ENCODE measurements around the gene DSEL. TPM values are rescaled to one million over a fixed set of nuclear protein-coding genes. Genes with fewer than 3 reads are reported as not detected.

The DSEL gene
- total and polyA plus RNA-seq, 7 donors: 0.23 to 15.3 (median 7.9) TPM

DNA sequence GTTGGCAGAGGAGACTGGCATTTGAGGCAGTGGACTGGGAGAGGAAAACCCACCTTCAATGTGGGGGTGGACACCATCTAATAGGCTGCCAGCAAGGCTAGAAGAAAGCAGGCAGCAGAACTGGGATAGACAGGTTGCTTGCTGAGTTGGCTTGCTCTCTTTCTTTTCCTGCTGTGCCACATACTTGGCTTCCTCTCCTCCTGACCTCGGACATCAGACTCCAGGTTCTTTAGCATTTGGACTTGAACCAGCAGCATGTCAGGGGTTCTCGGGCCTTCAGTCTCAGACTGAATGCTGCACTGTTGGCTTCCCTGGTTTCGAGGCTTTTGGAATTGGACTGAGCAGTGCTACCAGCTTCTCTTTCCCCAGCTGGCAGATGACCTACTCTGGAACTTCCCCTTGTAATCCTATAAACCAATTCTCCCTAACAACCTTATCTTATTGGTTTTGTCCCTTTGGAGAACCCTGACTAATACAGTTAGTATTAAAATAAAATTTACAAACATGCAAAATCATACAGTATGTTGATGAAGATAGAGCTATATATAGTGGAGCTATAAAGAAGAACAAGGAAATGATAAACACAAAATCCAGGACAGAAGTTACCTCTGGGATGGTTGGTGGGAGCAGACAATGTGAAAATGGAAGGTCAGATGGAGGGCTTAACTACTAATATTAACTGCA, 15.9 kb downstream of the DSEL start:
- Histone ChIP-seq H3K4me1 (no peaks in the 10 kb centered on the region), H3K4me3 (no peak overlapping the region), H3K9me3 (no peaks in the 10 kb centered on the region), H3K27me3 (no peaks in the 10 kb centered on the region), H3K27ac (no peak overlapping the region), H3K36me3 (no peaks in the 10 kb centered on the region)
- no peak for DNase-seq
- intact Hi-C loops (cut with DNase I): no loop called here
- 68 to 86% methylated on average over 3 of the region's 3 CpGs for WGBS, 2 donors
- TF ChIP-seq, protein P1, sequence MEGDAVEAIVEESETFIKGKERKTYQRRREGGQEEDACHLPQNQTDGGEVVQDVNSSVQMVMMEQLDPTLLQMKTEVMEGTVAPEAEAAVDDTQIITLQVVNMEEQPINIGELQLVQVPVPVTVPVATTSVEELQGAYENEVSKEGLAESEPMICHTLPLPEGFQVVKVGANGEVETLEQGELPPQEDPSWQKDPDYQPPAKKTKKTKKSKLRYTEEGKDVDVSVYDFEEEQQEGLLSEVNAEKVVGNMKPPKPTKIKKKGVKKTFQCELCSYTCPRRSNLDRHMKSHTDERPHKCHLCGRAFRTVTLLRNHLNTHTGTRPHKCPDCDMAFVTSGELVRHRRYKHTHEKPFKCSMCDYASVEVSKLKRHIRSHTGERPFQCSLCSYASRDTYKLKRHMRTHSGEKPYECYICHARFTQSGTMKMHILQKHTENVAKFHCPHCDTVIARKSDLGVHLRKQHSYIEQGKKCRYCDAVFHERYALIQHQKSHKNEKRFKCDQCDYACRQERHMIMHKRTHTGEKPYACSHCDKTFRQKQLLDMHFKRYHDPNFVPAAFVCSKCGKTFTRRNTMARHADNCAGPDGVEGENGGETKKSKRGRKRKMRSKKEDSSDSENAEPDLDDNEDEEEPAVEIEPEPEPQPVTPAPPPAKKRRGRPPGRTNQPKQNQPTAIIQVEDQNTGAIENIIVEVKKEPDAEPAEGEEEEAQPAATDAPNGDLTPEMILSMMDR (IDR thresholded peaks at IDR 0.05): no peak
- TF ChIP-seq POLR2A (IDR thresholded peaks at IDR 0.05) (no peak), POLR2AphosphoS5 (IDR thresholded peaks at IDR 0.05) (no peak), EP300 (IDR thresholded peaks at IDR 0.05) (no peak)

DNA sequence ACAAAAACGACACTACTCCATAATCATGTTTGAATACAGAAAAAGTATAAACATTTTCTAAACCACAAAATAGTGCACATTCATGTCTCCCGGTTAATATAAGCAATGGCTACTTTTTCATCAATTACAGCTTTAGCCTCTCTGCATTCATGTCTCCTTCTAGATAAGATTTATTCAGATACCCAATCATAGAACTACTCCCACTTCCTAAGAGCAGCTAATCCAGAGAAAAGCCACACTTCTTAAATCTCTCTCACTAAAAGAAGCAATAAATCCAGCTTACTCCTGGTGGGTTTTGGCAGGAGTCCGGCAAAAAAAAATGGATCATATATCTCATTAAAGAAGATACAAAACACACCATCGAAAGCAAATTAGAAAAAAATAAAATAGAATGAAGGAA, 20.1 kb downstream of the DSEL start:
- TF ChIP-seq POLR2A (IDR thresholded peaks at IDR 0.05) (no peak), EP300 (IDR thresholded peaks at IDR 0.05) (no peak), POLR2AphosphoS5 (IDR thresholded peaks at IDR 0.05) (no peak)
- TF ChIP-seq, protein P1 (IDR thresholded peaks at IDR 0.05): no peak
- Histone ChIP-seq H3K27ac (no peak overlapping the region), H3K4me1 (no peaks in the 10 kb centered on the region), H3K9me3 (no peaks in the 10 kb centered on the region), H3K4me3 (no peak overlapping the region), H3K36me3 (no peaks in the 10 kb centered on the region), H3K27me3 (no peaks in the 10 kb centered on the region)
- intact Hi-C loops (cut with DNase I): no loop called here
- no peak for DNase-seq
- WGBS, 2 donors: 60 to 71% methylated on average over 4 of the region's 4 CpGs

DNA sequence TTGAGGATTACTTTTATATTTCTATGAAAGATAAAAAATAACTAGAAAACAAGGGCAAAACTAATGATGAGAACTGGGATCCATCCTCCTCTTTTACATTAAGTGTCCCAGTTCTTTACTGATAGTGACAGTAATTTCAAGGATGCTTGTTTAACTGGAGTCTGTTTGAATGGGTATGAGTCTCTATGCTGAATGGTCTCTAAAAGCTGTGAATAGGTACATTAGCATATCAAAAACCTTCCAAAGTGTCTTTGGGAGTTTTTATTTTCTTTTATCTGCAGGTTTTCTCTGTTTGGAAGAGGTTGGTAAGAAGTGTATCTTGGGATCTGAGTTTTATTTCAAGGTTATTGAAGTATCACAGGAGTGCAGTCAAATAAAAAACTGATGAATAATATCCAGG, 30.0 kb downstream of the DSEL start:
- no peaks in the 10 kb centered on the region for H3K4me1 ChIP-seq
- no peak for DNase-seq
- no peaks in the 10 kb centered on the region for H3K36me3 ChIP-seq
- intact Hi-C loops (cut with DNase I): no loop called here
- no peaks in the 10 kb centered on the region for H3K27me3 ChIP-seq
- no peak overlapping the region for H3K4me3 ChIP-seq
- no peaks in the 10 kb centered on the region for H3K9me3 ChIP-seq
- no peak overlapping the region for H3K27ac ChIP-seq
- TF ChIP-seq EP300 (IDR thresholded peaks at IDR 0.05) (no peak), POLR2A (IDR thresholded peaks at IDR 0.05) (no peak)
- TF ChIP-seq, protein P1 (IDR thresholded peaks at IDR 0.05): no peak

DNA sequence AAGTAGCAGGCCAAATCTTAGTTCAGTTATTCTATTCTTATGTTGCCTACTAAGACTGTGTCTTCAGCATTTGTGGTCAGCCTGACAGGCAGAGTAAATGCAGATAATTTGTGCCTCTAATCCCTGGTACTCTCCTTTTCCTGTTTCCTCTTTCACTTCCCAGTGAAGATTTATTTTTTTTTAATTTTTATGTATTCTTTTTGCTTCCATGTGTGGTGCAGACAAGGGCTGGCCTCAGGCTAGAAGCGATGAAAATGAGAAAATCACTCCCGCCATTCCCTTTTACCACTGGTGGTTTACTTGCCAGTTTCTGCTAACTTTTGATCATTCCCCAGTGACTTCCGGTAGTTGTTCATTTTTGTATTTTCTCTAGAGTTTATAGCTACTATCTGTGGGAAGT, 30.9 kb downstream of the DSEL start:
- Histone ChIP-seq H3K36me3 (no peaks in the 10 kb centered on the region), H3K4me3 (no peak overlapping the region), H3K9me3 (no peaks in the 10 kb centered on the region), H3K27ac (no peak overlapping the region), H3K27me3 (no peaks in the 10 kb centered on the region), H3K4me1 (no peaks in the 10 kb centered on the region)
- no peak for DNase-seq
- WGBS, 2 donors: 89 to 94% methylated on average over 3 of the region's 3 CpGs
- intact Hi-C loops (cut with DNase I): no loop called here
- TF ChIP-seq POLR2A (IDR thresholded peaks at IDR 0.05): no peak
- TF ChIP-seq EP300 (IDR thresholded peaks at IDR 0.05): no peak
- TF ChIP-seq, protein P1 (IDR thresholded peaks at IDR 0.05): no peak
- no peak for TF ChIP-seq POLR2AphosphoS5 (IDR thresholded peaks at IDR 0.05)

DNA sequence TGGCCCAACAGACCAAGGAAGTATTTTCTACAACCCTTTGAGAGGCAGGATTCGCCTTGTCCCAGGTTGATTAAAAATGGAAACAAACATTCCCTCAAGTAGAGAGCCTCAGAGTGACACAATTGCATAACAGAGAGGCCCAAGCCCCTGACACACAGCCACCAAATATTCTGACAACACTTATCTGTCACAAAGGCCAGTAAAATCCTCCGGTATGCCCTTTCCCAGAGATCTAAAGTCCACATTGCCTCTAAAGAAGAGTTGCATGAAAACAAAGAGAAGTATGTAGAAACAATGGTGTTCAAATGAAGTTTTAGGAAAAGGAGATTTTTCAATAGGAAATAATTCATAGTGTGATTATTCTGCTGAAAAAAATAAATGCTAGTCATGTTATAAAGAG, 32.1 kb downstream of the DSEL start:
- Histone ChIP-seq H3K9me3 (no peaks in the 10 kb centered on the region), H3K27me3 (no peaks in the 10 kb centered on the region), H3K4me1 (no peaks in the 10 kb centered on the region), H3K4me3 (no peak overlapping the region), H3K36me3 (no peaks in the 10 kb centered on the region), H3K27ac (no peak overlapping the region)
- no peak for DNase-seq
- no peak for TF ChIP-seq EP300 (IDR thresholded peaks at IDR 0.05)
- TF ChIP-seq, protein P1 (IDR thresholded peaks at IDR 0.05): no peak
- TF ChIP-seq POLR2A (IDR thresholded peaks at IDR 0.05): no peak
- TF ChIP-seq POLR2AphosphoS5 (IDR thresholded peaks at IDR 0.05): no peak
- intact Hi-C loops (cut with DNase I): no loop called here
- WGBS, 2 donors: 51 to 75% methylated on average over 2 of the region's 2 CpGs

Data from sigmoid colon (tissue), 7 donors.